K562 (cell line): ENCODE data around the gene SLC66A3.

ENCODE experiments used
- RBM39 ChIP-seq: fragments of 200-400 bp; formaldehyde crosslinking; optimal IDR thresholded peaks from 2 replicates; pipeline ENCODE3; 2018; ENCODE audit warnings: low read depth, low read length
- SLC30A9 ChIP-seq: fragments of 250-450 bp; sonication (Bioruptor Pico); IDR thresholded peaks from 2 replicates; pipeline ENCODE4 v1.8.0; 2022; ENCODE audit warnings: mild to moderate bottlenecking, moderate library complexity

- no peak for TF ChIP-seq SLC30A9
- TF ChIP-seq RBM39, result no peak
These were observed 8.4 kb downstream of the SLC66A3 start for GRCh38 chr2:11163439-11164317.
